ENCODE data around the gene ZNF575. TPM values are rescaled to one million over a fixed set of nuclear protein-coding genes. Genes with fewer than 3 reads are reported as not detected.

ZNF575 gene
- total and polyA plus RNA-seq, 10 of the 15 experiments (the other 5 are each of a cell fraction or from before 2014, with no cell fraction given), result 0.18 to 2.8 (median 0.75) TPM

- peak; percentile 44; the same call in 1 of the 2 replicates for TF ChIP-seq ATF2 (IDR thresholded peaks at IDR 0.05; ENCODE audit: low read length)
- TF ChIP-seq RUNX3 (IDR thresholded peaks at IDR 0.05; ENCODE audit: low read length), result peak; percentile 55
- TF ChIP-seq BRCA1 (IDR thresholded peaks at IDR 0.05; ENCODE audit: low read depth, low read length), result no peak
- no peak for TF ChIP-seq NR2C1 (IDR thresholded peaks at IDR 0.05)
- TF ChIP-seq CBX3 (IDR thresholded peaks at IDR 0.05; ENCODE audit: borderline replicate concordance, low read depth), result no peak
- no peak for TF ChIP-seq WRNIP1 (IDR thresholded peaks at IDR 0.05; ENCODE audit: borderline replicate concordance, low read depth, low read length)
- TF ChIP-seq ZNF622 (IDR thresholded peaks at IDR 0.05), result no peak
Measured at GRCh38 chr19:43489310-43489709, 43.7 kb upstream of the ZNF575 start (continued).

GRCh38 chr19:43489979-43490599 is 42.9 kb upstream of the ZNF575 start:
- no TSS peak for BruUV-seq (replicated peaks)
- FAIRE-seq (no peak), ATAC-seq (no peak), DNase-seq (ENCODE audit: low read depth, low spot score) (no peak)
- no peaks in the 10 kb centered on the region for H4K20me1 ChIP-seq (ENCODE audit: control insufficient read depth, insufficient read depth)
- TF ChIP-seq CBX5 (IDR thresholded peaks at IDR 0.05; ENCODE audit: low read depth) (no peak), WRNIP1 (IDR thresholded peaks at IDR 0.05; ENCODE audit: borderline replicate concordance, low read depth, low read length) (no peak), IRF3 (IDR thresholded peaks at IDR 0.05) (no peak)
- in situ Hi-C loops (cut with MboI) (no loop called here), intact Hi-C loops (cut with micrococcal nuclease; ENCODE audit: unreplicated experiment) (no loop called here)
- H3K9ac ChIP-seq (ENCODE audit: control insufficient read depth, insufficient read depth, low read length), result no peak overlapping the region
- ChIA-PET SMC1A (ENCODE audit: uncharacterized antibody, unreplicated experiment) (interaction anchor here (0.9 to 1.4 kb wide), 3 partner anchors 14 to 29 kb away, joined by 3 to 7 read pairs (median 3); partner anchors contain the start of gene PHLDB3), CTCF (interaction anchor here (0.9 to 3.1 kb wide), 3 partner anchors 30 to 855 kb away, joined by 3 to 13 read pairs (median 3); no protein-coding TSS in a partner anchor), POLR2A (interaction anchor here (0.6 kb wide), 2 partner anchors 12 to 14 kb away, joined by 3 to 4 read pairs; partner anchors contain the start of gene PHLDB3), RAD21 (ENCODE audit: unreplicated experiment) (no interaction called here)
- no peaks in the 10 kb centered on the region for H3K27me3 ChIP-seq (replicated peaks in 1 of 2; ENCODE audit: control insufficient read depth in 2 of 2, insufficient read depth in 2 of 2, low read length in 1 of 2)
- no peaks in the 10 kb centered on the region for H3K79me2 ChIP-seq (ENCODE audit: control insufficient read depth, insufficient read depth, low read length)
- no peak overlapping the region for H3K27ac ChIP-seq (ENCODE audit: control insufficient read depth, insufficient read depth)
- H3K4me3 ChIP-seq, result no peak overlapping the region
- no peak overlapping the region for H3K4me2 ChIP-seq (ENCODE audit: control insufficient read depth, insufficient read depth)
- H3K9me3 ChIP-seq (replicated peaks; ENCODE audit: control insufficient read depth, insufficient read depth, low read length), result no peaks in the 10 kb centered on the region
- no peak overlapping the region for H2AFZ ChIP-seq (ENCODE audit: control insufficient read depth, low read depth, low read length)
- no peaks in the 10 kb centered on the region for H3K4me1 ChIP-seq (ENCODE audit: control insufficient read depth, insufficient read depth, low read length)
- 100% methylated on average over 7 of the region's 7 CpGs for WGBS (ENCODE audit: insufficient coverage, insufficient replicate concordance, low lambda C conversion rate, missing lambda C conversion rate)
- no peaks in the 10 kb centered on the region for H3K36me3 ChIP-seq (ENCODE audit: control insufficient read depth in 2 of 2, insufficient read depth in 2 of 2, low read length in 1 of 2)

Data from GM12878 (cell line).